ENCODE results near the gene SHB. TPM values are rescaled to one million over a fixed set of nuclear protein-coding genes. Genes with fewer than 3 reads are reported as not detected.

The SHB gene
- total RNA-seq, 6 donors from 2014 or later: 29.3 to 51.2 (median 33.3) TPM

- no peaks in the 10 kb centered on the region for H3K27me3 ChIP-seq
- ATAC-seq (ENCODE audit: low FRiP score in 2 of 2) (no peak), DNase-seq (no peak)
- no peak overlapping the region for H3K27ac ChIP-seq
- WGBS, 2 donors: 93% methylated on average over 8 to 9 of the region's 9 CpGs
- no peaks in the 10 kb centered on the region for H3K9me3 ChIP-seq
- H3K4me3 ChIP-seq: no peak overlapping the region
- TF ChIP-seq CTCF (IDR thresholded peaks at IDR 0.05) (no peak), POLR2AphosphoS5 (IDR thresholded peaks at IDR 0.05) (no peak), EP300 (IDR thresholded peaks at IDR 0.05) (no peak), POLR2A (IDR thresholded peaks at IDR 0.05) (no peak)
- H3K36me3 ChIP-seq: peaks cover 0 to 16% (median 9%) of the 10 kb centered on the region in 4 donors
- peaks cover 6 to 22% (median 14%) of the 10 kb centered on the region in 4 donors for H3K4me1 ChIP-seq
Observed at GRCh38 chr9:37958154-37958553, 110.9 kb downstream of the SHB start.

GRCh38 chr9:37957664-37957953 lies 111.4 kb downstream of the SHB start:
- H3K36me3 ChIP-seq: peaks cover 0 to 16% (median 9%) of the 10 kb centered on the region in 4 donors
- no peaks in the 10 kb centered on the region for H3K27me3 ChIP-seq
- H3K27ac ChIP-seq: no peak overlapping the region
- no peak for TF ChIP-seq POLR2AphosphoS5 (IDR thresholded peaks at IDR 0.05)
- TF ChIP-seq CTCF (IDR thresholded peaks at IDR 0.05): no peak
- no peak for TF ChIP-seq EP300 (IDR thresholded peaks at IDR 0.05)
- H3K9me3 ChIP-seq: no peaks in the 10 kb centered on the region
- 86 to 89% methylated on average over 2 of the region's 2 CpGs for WGBS, 2 donors
- no peak for ATAC-seq (ENCODE audit: low FRiP score in 2 of 2)
- H3K4me1 ChIP-seq: peaks cover 6 to 19% (median 13%) of the 10 kb centered on the region in 4 donors
- H3K4me3 ChIP-seq: no peak overlapping the region
- no peak for DNase-seq

- Histone ChIP-seq H3K36me3 (peaks cover 0 to 22% (median 9%) of the 10 kb centered on the region in 4 donors), H3K4me3 (no peak overlapping the region), H3K4me1 (peaks cover 6 to 18% (median 13%) of the 10 kb centered on the region in 4 donors), H3K27ac (no peak overlapping the region), H3K9me3 (no peaks in the 10 kb centered on the region), H3K27me3 (no peaks in the 10 kb centered on the region)
- DNase-seq (no peak), ATAC-seq (ENCODE audit: low FRiP score in 2 of 2) (no peak)
- whole genome bisulfite sequencing, 2 donors: 80 to 85% methylated on average over 11 to 12 of the region's 16 CpGs
- no peak for TF ChIP-seq POLR2A (IDR thresholded peaks at IDR 0.05)
- no peak for TF ChIP-seq EP300 (IDR thresholded peaks at IDR 0.05)
- TF ChIP-seq CTCF (IDR thresholded peaks at IDR 0.05): no peak
- no peak for TF ChIP-seq POLR2AphosphoS5 (IDR thresholded peaks at IDR 0.05)
Observed at GRCh38 chr9:37956904-37957663, 111.9 kb downstream of the SHB start.

- TF ChIP-seq CTCF (IDR thresholded peaks at IDR 0.05): no peak
- no peak for TF ChIP-seq EP300 (IDR thresholded peaks at IDR 0.05)
- no peak for TF ChIP-seq POLR2A (IDR thresholded peaks at IDR 0.05)
- no peak for TF ChIP-seq POLR2AphosphoS5 (IDR thresholded peaks at IDR 0.05)
- Histone ChIP-seq H3K9me3 (no peaks in the 10 kb centered on the region), H3K27me3 (no peaks in the 10 kb centered on the region), H3K4me1 (peaks cover 6 to 18% (median 11%) of the 10 kb centered on the region in 4 donors), H3K4me3 (no peak overlapping the region), H3K27ac (no peak overlapping the region), H3K36me3 (peaks cover 0 to 23% (median 11%) of the 10 kb centered on the region in 4 donors)
- ATAC-seq (ENCODE audit: low FRiP score in 2 of 2): no peak
- no peak for DNase-seq
- 98 to 100% methylated on average over 1 to 5 of the region's 5 CpGs for WGBS, 2 donors
Observed at GRCh38 chr9:37956423-37956820, 112.6 kb downstream of the SHB start.
